Inflammatory macrophage (primary cell): ENCODE measurements around the gene RD3L.

ENCODE experiments used
- DNase-seq, 2 donors: peaks; one replicate each; pipeline ENCODE4 v3.0.0-alpha.2; 2020 to 2022

RD3L gene

DNA sequence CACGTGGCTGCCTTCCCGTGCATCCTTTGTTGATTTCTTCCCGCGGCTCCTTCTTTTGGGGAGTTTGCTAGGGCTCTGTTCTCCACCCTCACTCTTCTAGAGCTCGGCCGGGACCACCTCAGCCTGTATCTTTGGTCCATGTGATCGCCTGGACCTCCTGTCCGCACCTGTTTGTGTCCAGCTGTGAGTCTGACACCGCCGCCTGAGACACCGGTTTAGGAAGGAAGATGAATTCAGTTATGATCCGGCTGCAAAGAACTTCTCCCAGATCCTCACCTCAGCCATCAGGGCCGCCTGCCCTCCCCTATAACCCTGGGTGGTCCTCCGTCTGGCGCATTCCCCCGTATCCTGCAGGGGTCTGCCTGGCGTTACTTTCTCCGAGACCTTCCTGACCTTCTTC is 14.8 kb downstream of the RD3L start:
- DNase-seq: no peak

DNA sequence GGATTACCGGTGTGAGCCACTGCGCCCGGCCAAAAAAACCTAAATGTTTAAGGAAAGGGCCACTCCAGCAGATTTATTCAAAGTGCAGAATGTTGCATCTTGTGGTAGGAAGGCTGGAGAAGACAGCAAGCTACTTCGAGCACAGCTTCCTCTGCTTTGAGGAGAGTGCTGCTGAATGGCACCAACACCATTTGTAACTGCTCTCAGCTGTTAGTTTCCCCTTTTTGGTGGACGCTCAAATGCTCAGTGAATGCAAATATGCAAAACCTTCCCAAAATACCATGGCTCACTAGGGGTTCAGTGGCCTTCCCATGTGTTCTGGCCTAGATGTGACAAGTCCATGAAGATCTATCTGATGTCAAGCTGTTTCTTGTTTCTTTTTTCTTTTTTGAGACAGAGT is 17.0 kb downstream of the RD3L start:
- peak; percentile 52 to 53 for DNase-seq

DNA sequence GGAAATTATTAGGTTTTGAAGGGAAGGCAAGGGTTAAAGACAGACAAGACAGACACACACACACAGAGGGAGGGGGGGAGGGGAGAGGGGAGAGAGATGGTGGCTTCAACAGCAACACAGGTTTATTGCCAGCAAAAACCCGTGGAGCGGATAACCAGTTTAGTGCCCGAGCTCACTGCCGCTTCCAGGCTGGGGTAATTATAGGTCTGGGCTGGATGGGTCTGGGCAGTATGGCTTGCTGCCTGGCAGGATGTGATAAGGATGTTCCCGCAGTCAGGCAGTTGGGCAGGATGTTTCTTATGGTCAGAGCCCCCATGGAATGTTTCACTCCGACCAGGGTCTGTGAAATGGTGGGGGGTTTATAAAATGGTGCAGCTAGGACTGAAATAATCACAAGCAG is 18.5 kb downstream of the RD3L start:
- DNase-seq: no peak

DNA sequence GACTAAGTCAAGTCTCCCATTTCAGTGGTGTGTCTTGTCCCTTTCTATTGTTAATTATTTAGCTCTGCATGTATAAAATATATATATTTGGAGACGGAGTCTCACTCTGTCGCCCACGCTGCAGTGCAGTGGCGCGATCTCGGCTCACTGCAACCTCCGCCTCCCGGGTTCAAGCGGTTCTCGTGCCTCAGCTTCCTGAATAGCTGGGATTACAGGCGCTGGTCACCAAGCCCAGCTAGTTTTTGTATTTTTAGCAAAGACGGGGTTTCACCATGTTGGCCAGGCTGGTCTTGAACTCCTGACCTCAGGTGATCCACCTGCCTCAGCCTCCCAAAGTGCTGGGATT is 20.5 kb downstream of the RD3L start:
- peak in 1 of 2 donors; percentile 10 for DNase-seq

DNA sequence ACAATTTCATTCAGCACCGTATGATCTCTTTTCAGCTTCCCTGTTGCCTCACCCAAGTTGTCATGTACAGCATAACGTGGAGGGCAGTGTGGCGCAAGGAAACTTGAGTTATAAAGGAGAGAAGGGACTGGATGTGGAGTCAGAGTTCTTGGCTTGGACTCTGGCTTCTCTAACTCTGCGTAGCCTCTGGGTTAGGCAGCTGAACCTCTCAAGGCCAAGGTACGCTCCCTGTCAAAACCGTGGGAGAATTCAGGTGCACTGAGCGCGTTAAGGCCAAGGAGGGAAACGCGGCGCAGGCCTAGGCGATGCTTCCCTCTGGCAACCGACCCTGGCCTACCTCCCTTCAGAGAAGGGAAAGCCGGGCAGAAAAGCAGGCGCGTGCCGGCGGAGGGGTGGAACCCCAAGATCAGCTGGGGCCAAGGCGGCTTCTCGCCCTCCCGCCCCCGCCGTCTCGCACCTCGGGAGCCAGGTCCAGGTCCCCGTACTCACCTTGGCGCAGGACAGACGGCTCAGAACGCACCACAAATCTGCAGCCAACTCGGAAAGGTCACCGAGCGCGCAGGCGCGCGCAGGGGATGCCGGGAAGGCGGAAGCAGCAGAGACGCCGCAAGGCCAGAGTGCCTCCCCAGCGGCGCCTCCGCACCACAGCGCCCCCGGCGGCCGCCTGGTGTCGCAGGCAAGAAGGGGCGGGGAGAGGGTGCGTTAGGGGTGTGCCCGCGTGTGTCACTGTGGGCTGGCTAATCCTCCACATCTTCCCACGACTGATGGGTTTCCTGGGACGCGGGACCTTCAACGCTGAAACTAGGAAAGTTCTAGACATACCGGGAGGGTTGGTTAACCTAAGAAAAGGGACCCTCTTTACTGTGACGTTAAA is 21.1 kb downstream of the RD3L start:
- peak; percentile 92 to 94 for DNase-seq

DNA sequence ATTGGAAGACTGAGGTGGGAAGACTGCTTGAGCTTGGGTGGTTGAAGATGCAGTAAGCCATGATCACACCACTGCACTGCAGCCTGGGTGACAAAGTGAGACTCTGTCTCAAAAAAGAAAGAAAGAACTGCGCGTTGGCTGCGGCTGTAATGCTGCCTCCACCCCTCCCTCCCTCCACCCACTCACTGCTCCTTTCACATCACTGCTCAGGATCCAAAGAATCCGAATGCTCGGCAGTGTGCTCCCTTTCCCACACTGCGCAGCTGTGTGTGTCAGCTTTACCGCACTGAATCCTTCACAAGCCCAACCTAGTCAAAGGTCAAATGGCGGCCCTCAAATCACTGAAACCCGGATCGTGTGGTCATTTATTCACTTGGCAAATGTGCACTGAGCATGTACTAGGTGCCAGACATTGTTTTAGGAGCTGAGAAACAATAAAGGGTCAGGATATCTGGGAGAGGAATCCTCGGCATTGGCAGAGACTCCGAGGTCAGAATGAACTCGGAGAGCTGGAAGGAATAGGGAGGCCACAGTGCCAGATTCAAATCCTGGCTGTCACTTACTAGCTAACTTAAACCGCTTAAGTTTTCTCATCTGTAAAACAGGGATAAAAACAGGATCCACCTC is 25.6 kb downstream of the RD3L start:
- DNase-seq: no peak

DNA sequence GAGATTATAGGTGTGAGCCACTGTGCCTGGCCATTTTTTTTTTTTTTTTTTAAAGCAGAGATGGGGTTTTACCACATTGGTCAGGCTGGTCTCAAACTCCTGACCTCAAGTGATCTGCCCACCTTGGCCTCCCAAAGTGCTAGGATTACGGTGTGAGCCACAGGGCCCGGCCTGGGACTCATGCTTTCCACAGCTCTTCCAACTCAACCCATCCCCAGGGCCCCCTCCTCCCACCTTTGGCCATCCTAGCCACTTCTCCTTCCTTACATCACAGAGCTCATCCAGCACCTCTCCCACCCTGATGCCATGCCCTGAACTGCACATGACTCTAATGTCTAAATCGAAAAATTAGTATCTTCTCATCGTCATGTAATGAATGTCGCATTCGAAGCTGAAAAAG is 26.7 kb downstream of the RD3L start:
- no peak for DNase-seq

DNA sequence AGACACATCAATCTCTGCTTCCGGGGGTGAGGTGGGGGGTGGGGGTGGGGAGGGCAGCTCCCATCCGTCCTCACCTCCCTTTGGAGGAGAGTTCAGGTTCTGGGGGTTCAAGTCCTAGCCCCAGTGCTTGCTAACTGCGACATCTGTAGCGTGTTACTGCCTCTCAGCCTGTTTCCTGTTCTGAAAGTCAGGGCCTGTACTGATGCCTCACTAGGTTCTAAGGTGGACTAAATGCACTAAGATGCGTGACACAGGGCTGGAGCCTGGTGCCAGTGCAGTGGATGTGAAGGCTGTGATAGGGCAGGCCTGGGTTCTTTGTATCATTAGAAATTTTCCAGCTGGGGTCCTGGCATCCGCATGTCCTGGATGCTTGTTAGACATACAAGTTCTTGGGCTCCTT is 31.3 kb downstream of the RD3L start:
- no peak for DNase-seq

DNA sequence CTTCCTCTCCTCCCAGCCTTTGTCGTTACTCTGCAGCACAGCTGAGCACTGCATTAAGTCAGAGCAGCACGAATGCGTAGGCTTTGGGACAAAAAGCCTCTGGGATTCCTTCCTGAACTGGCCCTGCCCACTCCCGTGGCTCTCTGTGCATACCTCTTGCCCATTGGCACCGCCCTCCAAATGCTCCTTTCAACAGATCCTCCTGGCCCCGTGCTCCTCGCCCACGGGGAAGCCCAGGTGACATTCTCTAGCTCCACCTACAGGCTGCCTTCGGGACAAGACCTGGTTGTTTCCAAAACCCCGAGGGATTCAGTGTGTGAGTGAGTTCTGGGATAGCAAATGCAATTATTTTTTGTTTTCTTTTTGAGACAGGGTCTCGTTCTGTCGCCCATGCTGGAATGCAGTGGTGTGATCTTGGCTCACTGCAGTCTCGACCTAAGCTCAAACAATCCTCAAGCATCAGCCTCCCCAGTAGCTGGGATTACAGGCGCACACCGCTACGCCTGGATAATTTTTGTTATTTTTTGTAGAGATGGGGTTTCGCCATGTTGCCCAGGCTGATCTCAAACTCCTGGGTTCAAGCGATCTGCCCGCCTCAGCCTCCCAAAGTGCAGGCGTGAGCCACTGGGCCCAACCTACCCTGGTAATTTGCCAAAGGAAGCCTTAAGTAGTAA is 31.9 kb downstream of the RD3L start:
- DNase-seq: peak; percentile 76 to 91

DNA sequence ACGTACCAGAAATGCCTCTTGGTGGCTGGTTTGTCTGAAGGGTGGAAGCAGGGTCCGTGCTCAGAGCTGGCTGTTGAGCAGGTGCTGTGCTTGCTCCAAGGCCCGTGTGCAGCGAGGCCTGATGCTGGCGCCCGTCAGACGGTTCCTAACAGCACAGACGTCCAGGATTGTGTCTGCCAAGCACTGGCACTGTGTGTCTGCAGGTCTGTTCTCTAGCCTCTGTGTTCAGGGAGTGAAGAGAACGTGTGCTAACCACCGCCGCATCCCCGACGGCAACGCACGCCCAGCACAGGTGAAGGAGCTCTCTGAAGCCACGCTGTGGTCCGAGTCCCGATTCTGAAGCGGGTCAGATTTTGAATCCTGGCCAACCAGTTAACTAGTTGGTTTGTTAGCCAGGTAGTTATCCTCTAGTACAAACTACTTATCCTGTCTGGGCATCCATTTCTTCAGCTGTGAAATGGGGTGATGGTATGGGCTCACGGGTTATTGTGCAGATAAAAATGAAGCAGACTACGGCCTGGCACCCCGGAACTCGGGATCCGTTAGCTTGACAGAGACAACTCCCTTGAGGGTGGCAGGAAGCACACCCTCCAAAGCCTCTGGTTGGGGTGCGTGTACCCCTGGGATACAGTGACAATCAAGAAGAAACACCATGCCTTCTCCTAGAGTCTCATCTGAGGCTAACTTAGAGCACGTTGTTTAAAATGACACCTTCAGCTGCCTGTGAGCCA is 32.6 kb downstream of the RD3L start:
- DNase-seq: no peak

DNA sequence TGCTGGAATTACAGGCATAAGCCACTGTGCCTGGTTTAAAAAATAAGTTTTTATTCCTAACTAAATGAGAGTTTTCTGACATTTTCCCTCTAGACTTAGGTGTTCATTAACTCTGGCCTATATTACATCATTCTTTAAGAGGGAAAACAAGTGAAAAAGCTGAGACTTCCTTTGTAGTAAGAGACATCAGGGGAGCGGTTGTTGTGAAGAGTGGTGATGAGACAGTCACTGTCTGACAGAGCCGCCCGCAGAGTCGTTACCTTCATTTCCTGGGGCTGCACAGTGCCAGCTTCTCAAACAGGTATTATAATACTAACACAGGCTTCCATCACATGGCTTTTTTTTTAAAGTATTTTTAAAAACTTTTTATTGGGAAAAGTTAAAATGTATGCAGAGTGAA is 33.7 kb downstream of the RD3L start:
- DNase-seq: no peak

DNA sequence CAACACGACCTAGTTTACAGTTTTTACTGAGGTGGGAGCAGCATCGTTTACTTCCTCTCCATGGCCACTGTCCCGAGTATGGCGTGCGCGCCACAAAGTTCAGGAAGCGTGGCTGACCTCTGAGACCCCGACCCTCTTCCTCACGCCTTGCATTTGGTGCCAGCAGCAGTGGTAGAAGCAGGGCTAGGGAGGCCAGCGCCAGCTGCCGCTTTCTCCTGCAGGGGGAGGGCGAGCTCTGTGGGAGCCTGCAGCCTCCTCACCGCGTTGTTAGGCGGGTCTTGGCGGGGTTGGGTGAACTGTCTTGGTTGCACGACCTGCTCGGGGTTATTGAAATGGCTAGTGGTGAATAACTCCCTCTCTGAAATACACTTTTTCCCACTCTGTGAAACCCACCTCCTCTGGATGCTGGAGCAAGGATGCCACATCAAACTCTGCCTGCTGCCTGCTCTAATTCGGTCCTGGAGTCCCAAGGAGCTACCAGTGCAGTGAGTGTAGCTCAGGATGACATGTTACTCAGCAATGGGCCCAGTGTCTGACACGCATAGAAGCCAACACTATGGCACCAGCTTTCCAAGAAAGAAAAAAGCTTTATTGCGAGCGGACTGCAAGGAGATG is 36.4 kb downstream of the RD3L start:
- peak in 1 of 2 donors; percentile 5 for DNase-seq

DNA sequence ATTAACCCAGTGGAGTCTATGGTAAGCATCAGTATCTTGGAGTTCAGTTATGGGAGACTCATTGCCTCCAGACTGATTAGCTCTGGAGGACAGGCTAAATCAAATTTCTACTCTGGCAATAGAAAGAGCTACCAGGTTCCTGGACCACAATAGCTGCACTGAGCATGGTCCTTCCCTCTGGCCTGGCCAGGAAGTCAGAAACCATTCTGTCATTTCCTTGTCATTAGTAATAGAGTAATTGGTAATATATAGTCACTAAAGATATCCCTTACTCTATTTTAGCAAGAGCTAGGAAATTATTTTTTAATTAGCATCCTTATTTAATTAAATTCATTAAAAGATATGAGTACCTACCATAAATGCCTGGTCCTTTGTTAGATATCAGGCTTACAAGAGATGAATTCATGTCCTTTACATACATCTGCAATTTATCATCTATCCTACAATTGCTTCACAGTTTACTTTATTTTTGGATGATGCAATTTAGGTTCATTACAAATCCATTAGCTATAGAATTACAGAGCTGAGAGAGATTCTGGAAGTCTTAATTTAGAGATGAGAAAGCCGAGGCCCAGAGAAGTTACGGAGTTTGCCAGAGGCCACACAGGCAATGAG is 37.7 kb downstream of the RD3L start:
- DNase-seq: no peak

DNA sequence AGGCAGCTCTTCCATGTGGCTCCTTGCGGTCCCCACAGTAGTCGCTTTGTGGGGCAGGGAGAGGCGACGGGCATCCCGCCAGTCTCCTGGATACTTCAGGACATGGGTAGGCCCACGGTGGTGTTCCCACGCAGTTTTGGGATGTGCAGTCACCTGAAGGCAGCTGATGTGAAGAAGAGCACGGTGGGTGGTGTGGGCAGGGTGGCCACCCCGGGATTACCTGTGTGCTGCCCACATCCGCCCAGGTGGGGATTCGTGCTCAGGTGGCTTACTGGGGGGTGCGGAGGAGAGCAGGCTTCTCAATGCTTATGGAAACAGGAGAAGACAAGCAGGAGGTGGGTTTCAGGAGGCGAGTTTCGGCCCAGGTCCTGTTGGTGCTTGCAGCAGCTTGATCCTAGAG is 42.5 kb downstream of the RD3L start:
- DNase-seq: no peak

DNA sequence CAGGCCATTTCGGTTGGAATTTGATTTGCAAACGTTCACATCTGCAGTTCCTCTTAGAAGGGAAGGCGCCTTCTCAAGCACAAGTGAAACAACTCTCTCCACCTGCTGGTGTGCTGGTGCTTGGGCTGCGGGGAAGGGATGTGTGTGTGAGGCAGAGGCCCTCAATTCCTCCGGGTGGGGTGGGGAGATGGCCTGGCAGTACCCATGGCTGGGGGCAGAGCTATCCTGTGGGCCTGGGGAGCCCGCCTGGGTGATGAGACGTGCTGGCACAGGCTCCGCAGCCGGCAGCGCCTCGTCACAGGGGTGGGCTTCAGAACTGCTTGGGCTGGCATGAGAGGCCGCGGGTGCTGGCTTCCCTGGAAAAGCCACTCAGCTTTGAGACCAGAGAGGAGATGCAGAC is 43.0 kb downstream of the RD3L start:
- DNase-seq: peak in 1 of 2 donors; percentile 53

DNA sequence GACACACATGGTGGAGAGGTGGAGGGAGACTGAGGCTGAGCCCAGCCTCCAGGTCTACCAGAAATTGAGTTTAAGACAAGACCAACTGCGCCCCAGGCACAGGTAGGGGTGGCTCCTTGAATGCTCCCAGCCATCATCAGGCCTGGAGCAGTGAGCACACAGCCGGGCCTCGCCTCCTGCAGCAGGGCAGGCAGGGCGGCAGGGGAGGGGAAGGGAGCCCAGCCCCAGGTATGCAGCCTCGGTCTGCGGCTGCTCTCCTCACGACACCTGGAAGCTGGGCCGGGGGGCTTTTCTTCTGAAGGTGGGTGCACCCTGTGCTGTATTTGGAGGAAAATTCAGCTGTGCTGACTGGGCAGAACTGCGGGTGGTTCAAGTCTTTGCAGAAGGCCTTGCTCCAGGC is 43.6 kb downstream of the RD3L start:
- DNase-seq: no peak

DNA sequence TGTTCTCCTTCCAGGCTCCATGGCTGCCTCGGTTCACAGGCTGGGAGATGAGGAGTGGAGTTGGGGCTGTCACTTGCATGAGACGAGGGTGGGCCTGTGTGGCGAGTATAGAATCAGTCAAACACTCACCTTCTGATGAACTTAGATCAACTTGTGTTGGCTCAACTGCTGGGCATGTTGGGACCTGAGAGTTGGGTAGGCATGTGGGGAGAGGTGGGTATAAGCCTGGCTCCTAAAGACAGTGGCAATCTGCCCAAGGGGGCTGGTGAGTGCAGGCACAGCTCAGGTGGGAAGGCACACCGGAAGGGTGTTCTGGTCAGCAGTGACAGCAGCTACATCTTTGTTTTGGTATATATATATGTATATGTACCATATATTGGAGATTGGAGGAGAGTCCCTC is 44.1 kb downstream of the RD3L start:
- DNase-seq: no peak

DNA sequence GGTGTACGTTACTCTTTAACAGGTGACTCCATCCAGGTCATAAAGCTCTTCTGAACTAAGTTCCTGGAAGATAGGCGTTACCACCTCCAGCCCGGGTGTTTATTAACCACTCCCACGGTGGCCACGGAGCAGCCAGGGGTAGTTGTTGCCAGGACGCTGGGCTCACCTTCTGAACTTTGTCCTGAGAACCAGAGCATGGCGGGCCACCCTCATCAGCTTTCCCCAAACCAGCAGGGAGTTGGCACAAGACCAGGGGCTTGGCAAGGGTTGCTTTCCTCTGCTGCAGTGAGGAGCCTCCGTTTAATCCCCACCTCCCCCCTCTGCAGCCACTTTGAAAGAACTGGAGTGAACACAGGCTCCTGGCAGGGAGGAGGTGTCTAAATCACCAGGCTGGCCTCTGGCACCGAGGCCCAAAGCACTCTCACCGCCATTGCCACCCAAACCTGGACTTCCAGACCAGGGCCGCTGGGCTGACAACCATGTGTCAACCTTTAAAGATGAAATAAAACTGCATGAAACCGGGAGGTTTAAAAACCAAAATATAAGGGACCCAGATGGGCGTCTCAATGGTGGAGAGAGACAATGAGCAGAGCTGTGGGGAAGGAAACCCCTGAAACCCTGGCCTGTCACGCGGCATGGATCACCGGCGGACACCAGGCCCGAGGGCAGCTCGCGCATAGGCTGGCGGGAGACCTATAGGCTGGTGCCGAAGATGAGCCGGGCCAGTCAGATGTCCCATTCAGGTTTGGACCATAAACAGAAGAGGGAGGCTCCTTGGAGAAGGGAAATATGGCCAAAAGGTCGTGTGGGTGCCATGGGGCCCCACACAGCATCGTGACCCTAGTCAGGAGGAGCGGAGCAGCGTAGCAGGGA is 45.0 kb downstream of the RD3L start:
- DNase-seq: no peak

DNA sequence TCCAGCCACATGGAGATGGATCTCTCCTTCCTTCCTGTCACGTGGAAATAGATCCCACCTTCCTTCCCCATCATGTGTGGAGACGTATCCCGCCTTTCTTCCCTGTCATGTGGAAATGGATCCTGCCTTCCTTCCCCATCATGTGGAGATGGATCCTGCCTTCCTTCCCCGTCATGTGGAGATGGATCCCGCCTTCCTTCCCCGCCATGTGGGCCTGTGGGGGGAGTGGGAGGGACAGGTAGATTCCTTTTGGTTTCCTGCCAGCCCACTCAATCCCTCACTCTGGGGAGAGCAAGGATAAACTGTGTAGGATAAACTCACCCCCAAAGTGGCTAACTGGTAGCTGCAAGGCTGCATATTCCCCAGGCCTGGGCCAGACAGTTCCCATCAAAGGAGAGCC is 45.8 kb downstream of the RD3L start:
- DNase-seq: no peak

DNA sequence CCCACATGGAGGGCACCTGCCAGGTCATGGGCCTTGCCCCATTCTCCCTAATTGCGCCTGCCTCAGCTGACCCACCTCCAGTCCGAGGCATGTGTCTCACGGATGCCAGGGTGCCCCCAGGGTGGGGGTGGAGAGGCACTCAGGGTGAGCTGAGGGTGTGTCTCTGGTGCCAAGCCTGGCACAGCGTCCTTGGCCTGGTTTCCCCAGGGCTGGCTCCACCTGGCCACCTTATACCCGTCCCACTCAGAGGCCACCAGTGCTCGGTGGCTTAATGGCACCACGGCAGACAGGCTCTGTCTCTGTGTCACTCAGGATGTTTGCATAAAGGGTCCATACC is 47.6 kb downstream of the RD3L start:
- DNase-seq: no peak

DNA sequence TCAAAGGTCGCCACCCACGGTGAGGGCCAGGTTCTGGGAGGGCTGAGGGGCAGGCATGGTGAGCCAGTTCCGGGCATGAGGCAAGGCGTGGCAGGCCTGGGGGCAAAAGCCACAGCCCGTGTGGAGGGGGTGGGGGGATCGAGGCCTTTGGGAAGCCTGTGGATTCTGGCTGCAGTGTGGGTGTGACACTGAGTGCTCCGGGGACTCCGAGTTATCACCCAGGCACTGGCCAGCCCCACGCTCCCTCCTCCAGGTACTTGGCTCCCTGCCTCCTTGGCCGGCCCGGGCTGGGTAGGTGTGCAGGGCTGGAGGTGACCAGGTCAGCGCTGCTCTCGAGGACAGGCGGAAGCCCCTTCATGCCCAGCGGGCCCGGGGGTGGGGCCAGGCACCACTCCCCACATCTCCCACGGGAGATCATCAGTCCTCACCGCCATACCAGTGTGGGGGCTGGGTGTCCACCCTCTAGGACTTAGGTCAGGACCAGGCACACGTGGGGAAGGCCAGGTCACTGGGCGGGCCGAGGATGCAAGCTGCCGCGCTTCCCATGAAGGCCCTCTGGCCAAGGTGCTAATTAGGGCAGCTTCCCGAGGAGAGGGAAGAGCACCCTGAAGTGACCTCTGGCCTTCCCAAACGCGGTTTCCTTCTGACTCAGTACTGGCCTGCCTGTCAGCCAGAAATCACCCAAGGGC is 48.2 kb downstream of the RD3L start:
- no peak for DNase-seq
